Spleen (tissue), 7 donors: ENCODE measurements around the gene UFL1.

ENCODE experiments used
- CTCF ChIP-seq, 11 experiments: fragments of 200-600 bp in 7 of 11; fragments of 450-650 bp in 4 of 11; sonication (generic) in 4 of 11; IDR thresholded peaks in 8 of 11; conservative IDR thresholded peaks in 3 of 11; 1 replicate in 7 of 11; 2 replicates in 4 of 11; pipeline versions ENCODE4 v1.4.0 to v1.8.0; 2016 to 2021; ENCODE audit warnings: antibody characterized with exemption in 11 of 11, inconsistent platforms in 4 of 11, mild to moderate bottlenecking in 1 of 11
- POLR2A ChIP-seq, 3 donors: fragments of 450-650 bp; IDR thresholded peaks; one replicate each; pipeline ENCODE4 v1.5.1; 2017; ENCODE audit warnings: antibody characterized with exemption in 3 of 3, mild to moderate bottlenecking in 1 of 3
- donor health status: DM: no; HTN: no; CAD: no; lungs with moderate emphysema.
- donor health status: DM: no; HTN: no; CAD: no.
- donor health status: DM: no; HTN: no; CAD: no.

GRCh38 chr6:96537726-96538125 is 16.1 kb downstream of the UFL1 start:
- TF ChIP-seq POLR2A (IDR thresholded peaks at IDR 0.05) (no peak), CTCF (IDR thresholded peaks at IDR 0.05 in 8 of 11, conservative IDR thresholded peaks at IDR 0.05 in 3 of 11) (no peak)
